HG03108 (cell line): ENCODE measurements around the gene SORT1.
"Not testable (repeated sequence)": the region's sequence is repeated elsewhere in the genome, so short reads cannot be mapped to it uniquely, and the experiment has no call there.

Experiments used
- ATAC-seq: cut with Tn5 transposase; IDR thresholded peaks from one replicate; pipeline ENCODE4 v1.9.1; 2021; ENCODE audit warnings: moderate library complexity; ENCODE audit not compliant: unreplicated experiment

The SORT1 gene

DNA sequence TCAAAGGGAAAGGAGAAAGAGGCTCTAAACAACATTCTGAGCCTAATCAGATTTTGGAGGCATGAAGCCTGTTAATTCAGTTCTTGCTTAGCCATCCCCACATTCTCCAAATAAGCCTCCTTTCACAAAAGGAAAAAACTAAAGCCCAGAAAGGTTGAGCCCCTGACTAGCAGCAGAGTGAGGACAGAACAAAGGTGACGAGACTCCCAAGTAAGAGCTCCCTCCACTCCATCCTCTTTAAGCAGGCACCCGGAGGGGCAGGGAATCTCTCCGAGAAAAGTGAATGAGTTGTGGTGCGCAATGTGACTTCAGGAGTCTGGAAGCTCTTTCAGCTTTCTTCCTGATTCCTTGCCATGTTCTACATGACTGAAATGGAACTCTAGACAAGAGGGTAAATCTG, 47.5 kb downstream of the SORT1 start:
- ATAC-seq, result no peak

DNA sequence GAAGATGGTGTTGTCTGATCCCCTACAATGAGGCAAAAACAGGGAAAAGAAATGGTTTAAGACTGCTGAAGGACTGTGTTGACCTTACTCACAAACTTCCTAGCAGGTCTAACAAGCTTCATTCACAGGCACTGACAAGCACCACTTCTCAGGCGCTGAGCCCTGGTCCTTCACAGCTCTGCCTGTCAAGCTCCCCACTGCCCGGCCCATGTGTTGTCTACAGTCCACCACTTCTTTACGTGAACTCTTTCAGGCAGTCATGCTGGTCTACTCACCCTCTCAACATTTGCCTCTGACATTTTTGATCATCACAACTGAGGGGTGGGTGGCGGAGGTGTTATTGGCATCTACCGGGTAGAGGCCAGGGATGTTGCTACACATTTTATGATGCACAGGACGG, 50.2 kb downstream of the SORT1 start:
- ATAC-seq, result no peak

DNA sequence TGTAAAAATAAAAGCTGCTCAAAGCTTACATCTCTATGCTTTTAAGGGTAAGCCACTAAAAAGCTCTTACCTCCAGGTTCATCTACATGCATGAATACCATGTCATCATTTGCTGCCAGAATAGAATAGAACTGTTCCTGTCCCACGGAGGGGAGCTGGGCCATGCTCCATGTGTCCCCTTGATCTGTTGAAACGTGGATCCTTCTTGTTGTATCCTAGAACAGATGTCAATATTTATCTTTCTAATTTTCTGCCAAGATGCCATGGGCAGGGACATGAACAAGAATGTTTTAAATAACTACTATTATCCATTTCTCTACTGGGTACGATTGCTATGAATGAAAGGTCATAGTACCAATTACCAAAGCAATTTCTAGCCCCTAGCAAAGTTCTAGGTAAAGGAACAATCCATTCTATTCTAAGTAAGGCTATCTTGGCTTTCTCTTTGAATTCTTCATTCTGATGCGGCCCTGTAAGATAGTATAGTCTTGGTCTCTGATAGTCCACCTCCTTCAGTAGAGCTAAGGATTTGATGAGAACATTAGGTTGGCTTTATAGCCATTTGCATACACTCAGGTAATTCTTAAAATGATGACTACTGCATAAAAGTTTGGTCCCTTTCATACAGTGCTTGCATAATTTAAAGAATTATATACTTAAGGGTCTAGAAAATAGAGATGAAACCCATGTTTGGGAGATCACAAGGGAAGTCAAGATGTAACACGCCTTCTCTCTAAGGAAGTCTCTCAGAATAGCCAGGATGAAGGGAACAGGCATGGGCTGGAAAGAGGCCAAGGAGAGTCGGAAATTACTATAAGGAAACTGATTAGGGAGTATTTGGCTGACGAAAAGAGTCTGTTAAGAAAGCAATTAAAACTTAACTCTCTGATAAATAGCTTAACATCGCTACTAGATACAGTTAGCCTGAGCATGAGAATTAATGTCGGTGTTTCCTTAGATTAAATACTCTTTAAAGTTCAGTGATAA, 55.5 kb downstream of the SORT1 start:
- ATAC-seq, result no peak

GRCh38 chr1:109338608-109339007, 59.1 kb downstream of the SORT1 start:
- ATAC-seq, result no peak

GRCh38 chr1:109338091-109338490, 59.6 kb downstream of the SORT1 start:
- ATAC-seq, result no peak

- no peak for ATAC-seq
Observed at GRCh38 chr1:109335091-109335490, 62.6 kb downstream of the SORT1 start.

DNA sequence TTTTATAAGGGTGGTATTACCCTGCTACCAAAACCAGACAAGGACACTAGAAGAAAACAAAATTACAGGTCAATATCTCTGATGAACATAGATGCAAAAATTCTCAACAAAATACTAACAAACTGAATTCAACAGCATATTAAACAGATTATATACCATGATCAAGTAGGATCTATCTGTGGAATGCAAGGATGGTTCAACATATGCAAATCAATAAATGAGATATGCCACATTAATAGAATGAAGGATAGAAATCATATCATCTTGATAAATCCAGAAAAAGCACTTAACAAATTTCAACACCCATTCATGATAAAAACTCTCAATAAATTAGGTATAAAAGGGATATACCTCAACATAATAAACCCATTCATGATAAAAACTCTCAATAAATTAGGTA, 66.6 kb downstream of the SORT1 start:
- no peak for ATAC-seq

DNA sequence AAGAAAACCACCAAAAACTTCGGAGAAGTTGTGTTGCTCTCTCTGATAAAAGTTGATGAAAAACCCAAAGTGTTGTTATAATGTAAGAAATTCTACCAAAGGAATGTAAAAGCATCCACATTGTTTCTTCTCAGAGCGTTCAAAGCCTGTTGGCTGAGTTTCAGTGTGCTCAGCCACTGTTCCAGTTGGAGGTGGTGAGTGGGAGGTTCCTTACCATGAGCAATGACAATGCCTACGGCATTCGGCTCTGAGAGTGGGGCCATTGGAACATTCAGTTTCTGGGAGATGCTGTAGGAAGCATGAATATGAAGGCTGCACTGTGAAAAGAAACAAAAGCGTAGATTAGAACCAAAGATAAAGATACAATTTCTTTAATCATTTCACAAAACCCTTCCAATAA, 70.4 kb downstream of the SORT1 start:
- no peak for ATAC-seq

DNA sequence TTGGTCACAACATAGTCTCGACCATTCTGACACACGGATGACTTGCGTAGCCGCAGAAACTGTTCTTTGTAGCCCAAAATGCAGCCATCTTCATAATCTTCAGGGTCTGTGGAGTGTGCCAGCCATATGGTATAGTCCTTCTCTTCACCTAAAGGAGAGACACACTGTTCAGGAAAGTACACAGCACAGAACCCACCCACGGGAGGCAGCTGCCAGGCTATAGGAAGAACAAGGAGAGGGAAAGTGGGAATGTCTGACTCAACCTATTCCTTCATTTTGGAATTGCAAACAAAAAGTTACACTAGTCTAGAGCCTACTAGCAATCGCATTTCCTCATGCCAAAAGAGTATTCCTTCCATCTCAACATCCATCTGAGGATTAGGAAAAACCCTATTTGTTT, 74.7 kb downstream of the SORT1 start:
- ATAC-seq, result no peak

DNA sequence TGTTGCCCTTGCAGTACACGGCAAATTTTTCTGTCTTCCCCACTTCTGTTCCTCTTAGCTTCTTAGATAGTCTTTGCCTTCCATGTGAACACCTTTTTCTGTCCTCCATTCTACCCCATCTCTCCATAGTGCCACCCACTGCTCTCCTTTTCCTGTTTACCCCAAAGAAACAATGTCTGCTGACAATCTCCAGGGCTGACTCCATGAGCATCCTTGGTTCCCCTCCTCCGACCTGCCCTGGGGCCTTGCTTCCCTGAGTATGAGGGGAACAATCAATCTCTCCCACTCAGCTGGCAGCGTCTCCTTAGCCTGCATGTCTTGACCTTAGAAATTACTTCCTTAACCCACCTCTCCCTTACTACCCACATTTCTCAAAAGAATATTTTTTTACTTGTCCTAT, 78.6 kb downstream of the SORT1 start:
- no peak for ATAC-seq

DNA sequence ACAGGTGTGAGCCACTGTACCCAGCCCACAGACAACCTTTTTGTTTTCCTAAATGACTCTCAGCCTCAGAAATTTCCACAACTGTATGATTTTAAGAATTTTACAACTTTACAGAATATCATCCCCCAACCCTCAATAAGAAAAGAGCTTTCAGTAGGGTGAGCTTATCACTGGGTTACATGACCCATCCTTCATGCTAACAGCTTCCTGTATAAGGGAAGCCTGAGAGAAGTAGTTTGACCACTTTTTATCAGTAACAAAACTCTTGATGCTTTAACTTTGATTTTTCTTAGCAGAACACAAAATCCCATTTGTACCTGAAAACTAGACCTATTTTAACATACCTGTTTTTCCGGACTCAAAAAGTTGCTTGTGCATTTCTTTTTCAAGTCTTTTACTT, 81.2 kb downstream of the SORT1 start:
- no peak for ATAC-seq

DNA sequence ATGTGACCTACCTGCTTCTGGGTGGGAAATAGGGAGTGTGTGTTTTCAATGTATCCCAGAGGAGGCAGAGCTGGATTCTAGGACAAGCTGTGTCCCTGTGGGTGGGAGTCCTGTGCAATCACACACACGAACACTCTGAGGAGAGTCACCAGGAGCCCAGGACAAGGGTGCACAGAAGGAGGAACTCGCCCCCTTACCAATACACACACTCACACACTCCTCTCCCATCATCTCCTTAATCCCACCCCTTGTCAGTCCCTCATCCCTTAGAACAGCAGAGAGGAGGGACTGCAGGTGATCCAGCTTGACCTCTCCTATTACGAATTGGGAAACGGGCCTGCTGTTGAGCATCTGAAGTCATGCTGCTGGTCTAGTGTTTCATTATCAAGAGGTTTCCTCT, 82.4 kb downstream of the SORT1 start:
- ATAC-seq, result no peak

DNA sequence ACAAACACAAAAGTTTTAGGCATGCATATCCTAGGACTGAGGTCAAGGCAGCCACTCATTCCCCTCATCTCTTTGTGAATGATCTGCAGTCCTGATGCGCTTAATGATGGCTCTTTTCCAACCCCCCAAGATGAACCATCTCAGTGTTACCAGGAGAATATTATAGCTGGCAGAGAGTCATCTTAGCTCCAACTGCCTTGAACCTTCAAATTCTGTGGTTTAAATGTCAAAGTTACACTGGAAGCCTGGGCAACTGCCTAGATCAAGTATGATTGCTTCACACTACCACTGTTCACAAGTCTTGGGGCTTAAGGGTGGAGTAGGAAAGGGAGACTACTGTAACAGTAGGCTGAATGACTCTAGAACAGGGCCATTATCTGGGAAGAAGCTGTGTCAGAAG, 82.9 kb downstream of the SORT1 start:
- ATAC-seq, result no peak

DNA sequence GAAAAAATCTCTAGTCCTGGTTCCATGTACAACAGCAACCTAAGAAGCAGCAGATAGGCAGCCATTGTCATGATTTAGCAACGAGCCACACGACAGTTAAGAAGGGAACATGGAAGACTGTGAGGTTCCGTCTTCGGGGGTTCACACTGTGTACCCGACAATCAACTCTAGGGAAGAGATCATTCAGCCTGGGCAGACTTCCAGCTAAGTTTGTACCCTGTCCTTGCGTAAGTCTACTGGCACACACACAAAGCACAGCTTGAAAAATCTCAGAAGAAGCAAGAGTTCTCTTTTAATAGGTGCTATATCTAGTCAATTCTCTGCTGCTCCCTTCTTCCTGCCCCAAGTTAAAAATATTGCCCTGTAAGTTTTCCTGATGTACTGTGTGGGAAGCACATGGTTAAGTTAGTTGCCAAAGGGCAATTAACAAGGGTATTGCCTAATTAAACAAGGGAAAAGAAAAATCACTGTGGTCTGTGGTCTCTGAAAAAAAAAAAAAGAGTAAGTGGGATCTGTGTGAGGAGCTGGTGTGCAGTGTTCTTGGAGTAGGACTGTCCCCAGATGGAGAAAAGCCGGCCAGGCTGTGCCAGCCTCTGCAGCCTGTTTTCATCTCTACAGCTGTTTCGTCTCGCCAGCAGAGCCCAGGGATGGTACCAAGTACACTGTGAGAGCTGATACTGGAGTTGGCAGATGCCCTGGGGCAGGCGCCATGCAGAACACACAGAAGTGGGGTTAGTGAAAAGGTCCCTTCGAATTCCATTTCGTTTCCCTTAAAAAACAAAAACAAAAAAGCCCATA, 84.5 kb downstream of the SORT1 start:
- no peak for ATAC-seq

- ATAC-seq, result no peak
Observed at GRCh38 chr1:109312246-109312645, 85.5 kb downstream of the SORT1 start.

DNA sequence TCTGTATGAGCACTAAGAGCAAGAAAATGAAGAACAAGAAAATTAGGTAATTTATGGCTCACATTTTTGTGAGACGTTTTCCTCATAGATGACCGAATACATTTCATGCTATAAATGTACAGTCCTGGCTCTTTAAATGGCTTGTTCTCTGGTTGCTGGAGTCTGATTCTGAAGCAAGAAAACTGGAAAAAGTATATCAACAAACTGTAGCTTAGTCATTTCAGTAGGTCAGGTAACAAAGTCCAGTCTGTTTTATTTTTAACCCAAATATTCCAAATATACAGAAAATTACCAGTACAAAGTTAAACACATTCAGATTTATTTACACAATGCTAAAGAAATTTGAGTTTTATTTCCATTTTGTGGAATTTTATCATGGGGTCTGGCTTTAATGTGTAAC, 88.4 kb downstream of the SORT1 start:
- ATAC-seq, result no peak

DNA sequence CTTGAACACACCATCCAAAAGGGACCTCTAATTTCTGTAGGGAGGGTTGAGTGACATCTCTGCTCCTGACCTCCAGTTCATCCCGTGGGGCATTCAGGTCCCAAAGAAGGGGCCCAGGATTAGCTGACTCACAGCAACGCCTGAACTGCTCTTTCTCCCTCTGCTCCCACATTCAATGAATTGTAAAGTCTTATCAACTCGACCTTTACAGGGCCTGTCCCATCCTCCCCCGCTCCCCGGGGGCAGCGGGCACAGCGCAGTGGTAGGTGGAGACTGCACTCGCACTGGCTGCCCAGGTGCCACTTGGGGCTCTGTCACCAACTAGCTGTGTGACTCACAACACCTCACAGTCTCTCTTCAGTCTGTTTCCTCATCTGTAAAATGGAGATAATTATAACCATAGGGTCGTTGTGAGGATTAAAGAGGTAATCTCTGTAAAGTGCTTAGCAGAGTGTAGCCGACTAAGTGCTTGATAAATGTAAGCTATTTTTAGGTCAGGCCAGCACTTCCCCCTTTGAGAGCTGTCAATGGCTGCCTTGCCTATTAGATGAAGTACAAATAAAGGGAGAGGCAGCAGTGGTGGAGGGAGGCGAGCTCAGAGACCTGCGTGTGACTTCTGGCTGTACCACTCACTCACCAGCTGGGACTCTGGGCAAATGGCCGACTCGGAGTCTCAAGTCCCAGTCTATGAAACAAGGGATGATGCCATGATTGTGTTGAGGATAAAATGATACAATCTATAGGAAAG, 90.3 kb downstream of the SORT1 start:
- ATAC-seq, result no peak

GRCh38 chr1:109306832-109307273, 90.9 kb downstream of the SORT1 start, which contains the start of gene MYBPHL:
Gene MYBPHL, minus strand, starts transcription at chr1:109307011. Its CDS starts 20 bp downstream, at chr1:109306991.
- ATAC-seq, result no peak

- not testable (repeated sequence) for ATAC-seq
Observed at GRCh38 chr1:109305991-109306390, 91.7 kb downstream of the SORT1 start.

DNA sequence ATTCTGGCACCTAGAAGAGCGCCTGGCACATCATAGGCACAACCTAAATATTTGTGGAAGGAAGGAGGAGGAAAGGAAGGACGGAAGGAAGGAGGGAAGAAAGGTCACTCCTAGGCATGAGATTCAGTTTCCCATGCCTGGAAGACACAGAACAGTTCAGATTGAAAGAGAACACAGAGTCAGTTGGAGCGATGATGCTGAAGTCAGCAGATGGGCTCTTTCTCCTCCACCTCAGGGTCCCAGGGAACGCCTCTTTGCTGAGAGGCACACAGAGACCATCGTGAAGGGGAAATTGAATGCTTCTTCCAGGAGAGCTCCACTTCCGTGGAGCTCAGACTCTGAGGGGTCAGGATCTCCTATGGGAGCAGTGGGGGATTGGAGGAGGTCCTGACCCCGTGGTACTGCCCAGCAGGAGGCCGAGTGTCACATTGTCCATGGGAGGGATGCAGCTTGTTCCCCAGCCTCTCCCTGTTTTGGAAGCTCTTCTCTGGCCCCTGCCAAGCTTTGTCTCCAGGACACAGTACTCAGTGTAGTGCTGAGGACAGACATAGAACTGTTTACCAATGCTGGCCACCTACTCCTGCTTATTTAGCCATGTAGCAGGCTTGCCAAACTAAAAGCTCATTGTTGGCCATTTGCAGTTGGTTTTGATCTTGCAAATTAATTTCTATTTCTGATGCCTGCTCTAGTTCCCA, 93.3 kb downstream of the SORT1 start:
- no peak for ATAC-seq
